HepG2 (cell line): ENCODE results near the gene BLVRA. TPM values are rescaled to one million over a fixed set of nuclear protein-coding genes. Genes with fewer than 3 reads are reported as not detected.
A peak's percentile ranks its signal among the peaks of the same experiment; 100 is the strongest.

Source experiments
- ATAC-seq: fragments of 200-7000 bp; cut with Tn5 transposase; 3 replicates; pipeline ENCODE4 v1.9.1; 2020; ENCODE audit warnings: mild to moderate bottlenecking, moderate library complexity
- BruUV-seq: library from RNA; stranded (reverse); fragments of 400-500 nt; replicated peaks from 2 replicates; lab custom pipeline; 2021; lab: Mats Ljungman, UMichigan
- CTCF ChIA-PET: fragments of 300-600 bp; formaldehyde crosslinking; extraction: SDS; loops from one replicate; lab custom pipeline; 2021; ENCODE audit warnings: low total read pairs, inconsistent platforms, low intra/inter-chr PET ratio; lab: Yijun Ruan, JAX
- POLR2A ChIA-PET: fragments of 350-600 bp; sonication (Branson Sonifier 250); formaldehyde crosslinking; loops from one replicate; lab custom pipeline; 2020; ENCODE audit warnings: antibody characterized with exemption, inconsistent platforms; lab: Yijun Ruan, JAX
- DNase-seq: peaks from one replicate; pipeline ENCODE4 v3.0.0-alpha.2; 2015; ENCODE audit warnings: low spot score
- FAIRE-seq: peaks from 3 replicates; lab custom pipeline; 2011; peaks lifted over from hg19 to GRCh38; lab: Jason Lieb, UNC
- H2AFZ ChIP-seq: one replicate; pipeline ENCODE4 v1.6.1; 2011; ENCODE audit warnings: low read length, inconsistent platforms
- H3K27ac ChIP-seq: fragments of 300-600 bp; 3 replicates; pipeline ENCODE4 v1.8.0; 2011; ENCODE audit warnings: mixed run types, mild to moderate bottlenecking, mixed read lengths, low read length, inconsistent platforms; ENCODE audit not compliant: insufficient read depth; ENCODE audit errors: extremely low read length
- H3K27me3 ChIP-seq, 2 experiments: fragments of 200-600 bp in 1 of 2; 2 replicates in 1 of 2; 3 replicates in 1 of 2; pipeline versions ENCODE4 v1.6.0 to v1.8.0; 2011; ENCODE audit warnings: low read length in 2 of 2, mild to moderate bottlenecking in 2 of 2, moderate library complexity in 2 of 2, inconsistent platforms in 1 of 2; ENCODE audit not compliant: insufficient read depth in 2 of 2, control insufficient read depth in 1 of 2
- H3K36me3 ChIP-seq, 2 experiments: fragments of 200-600 bp in 1 of 2; replicated peaks in 1 of 2; 2 replicates in 1 of 2; 3 replicates in 1 of 2; pipeline versions ENCODE4 v1.5.1 to v1.8.0; 2011; ENCODE audit warnings: low read length in 2 of 2, inconsistent platforms in 1 of 2; ENCODE audit not compliant: insufficient read depth in 2 of 2, control insufficient read depth in 1 of 2
- H3K4me1 ChIP-seq: 2 replicates; pipeline ENCODE4 v1.5.1; 2012; ENCODE audit warnings: low read length, inconsistent platforms; ENCODE audit not compliant: insufficient read depth
- H3K4me2 ChIP-seq: 2 replicates; pipeline ENCODE4 v1.6.0; 2011; ENCODE audit warnings: low read depth, low read length, inconsistent platforms
- H3K4me3 ChIP-seq, 3 experiments: fragments of 200-600 bp in 1 of 3; sonication (generic), shearing (Covaris generic) in 1 of 3; replicated peaks in 1 of 3; 2 replicates each; pipeline ENCODE4 v1.5.1; 2011 to 2016; ENCODE audit warnings: low read length in 3 of 3, inconsistent platforms in 2 of 3, low read depth in 2 of 3, mild to moderate bottlenecking in 2 of 3, control low read depth in 1 of 3, mixed read lengths in 1 of 3; ENCODE audit not compliant: insufficient read depth in 1 of 3
- H3K79me2 ChIP-seq: one replicate; pipeline ENCODE4 v1.6.1; 2011; ENCODE audit warnings: low read length, inconsistent platforms; ENCODE audit not compliant: insufficient read depth
- H3K9ac ChIP-seq: 2 replicates; pipeline ENCODE4 v1.6.0; 2011; ENCODE audit warnings: mild to moderate bottlenecking, low read depth, low read length, inconsistent platforms; ENCODE audit not compliant: insufficient read depth
- H3K9me3 ChIP-seq: 2 replicates; pipeline ENCODE4 v1.5.1; 2012; ENCODE audit warnings: mild to moderate bottlenecking, low read length
- H4K20me1 ChIP-seq: 2 replicates; pipeline ENCODE4 v1.6.0; 2011; ENCODE audit warnings: inconsistent platforms, mild to moderate bottlenecking, low read length, moderate library complexity; ENCODE audit not compliant: insufficient read depth
- NFE2L1 ChIP-seq: sonication (generic); formaldehyde crosslinking; IDR thresholded peaks from 2 replicates; pipeline ENCODE4 v1.4.0; 2020; ENCODE audit warnings: missing genetic modification reagents, mild to moderate bottlenecking, borderline replicate concordance
- SIN3A ChIP-seq: IDR thresholded peaks from 2 replicates; pipeline ENCODE4 v1.6.1; 2011; ENCODE audit warnings: low read depth, mild to moderate bottlenecking, control low read depth, low read length, borderline replicate concordance
- SMC3 ChIP-seq: IDR thresholded peaks from 2 replicates; pipeline ENCODE4 v1.6.1; 2011; ENCODE audit warnings: low read length, improper control_type of control experiment
- SP4 ChIP-seq: sonication (generic); formaldehyde crosslinking; IDR thresholded peaks from 2 replicates; pipeline ENCODE4 v1.8.1; 2023; ENCODE audit warnings: mild to moderate bottlenecking, missing genetic modification reagents
- ZNF225 ChIP-seq: sonication (generic); formaldehyde crosslinking; IDR thresholded peaks from 2 replicates; pipeline ENCODE4 v1.4.0; 2020; ENCODE audit warnings: mild to moderate bottlenecking, missing genetic modification reagents
- ZNF280D ChIP-seq: sonication (generic); formaldehyde crosslinking; IDR thresholded peaks from 2 replicates; pipeline ENCODE4 v1.5.1; 2020; ENCODE audit warnings: mild to moderate bottlenecking, missing genetic modification reagents
- ZSCAN25 ChIP-seq: sonication (generic); formaldehyde crosslinking; IDR thresholded peaks from 2 replicates; pipeline ENCODE4 v1.8.0; 2022; ENCODE audit warnings: mild to moderate bottlenecking, missing genetic modification reagents
- ZSCAN30 ChIP-seq: sonication (generic); formaldehyde crosslinking; IDR thresholded peaks from 2 replicates; pipeline ENCODE4 v1.5.0; 2020; ENCODE audit warnings: mild to moderate bottlenecking, missing genetic modification reagents
- WGBS: methylation state at CpG from one replicate; pipeline ENCODE4 v1.1.6; 2017; ENCODE audit warnings: low lambda C conversion rate; 5-methylcytosine and 5-hydroxymethylcytosine counted together
- in situ Hi-C: cut with HindIII; loops from 2 replicates; pipeline ENCODE4 v1.10.0; 2017; ENCODE audit warnings: low pct_unique_long_range_greater_than_20kb; ENCODE audit not compliant: extremely low pct_ligation_motif_present
- intact Hi-C: fragments of 100-400 bp; cut with micrococcal nuclease; formaldehyde crosslinking; loops from one replicate; pipeline ENCODE4 v1.10.0; 2022; ENCODE audit not compliant: unreplicated experiment
- polyA plus RNA-seq, 8 experiments: library from polyadenylated mRNA; depleted of rRNA in 3 of 8; stranded (reverse) in 7 of 8; unstranded in 1 of 8; fragments of >200 nt; fragmentation: Illumina TruSeq in 4 of 8; extraction: Trizol in 4 of 8; gene quantifications; 2 replicates each; pipeline versions ENCODE4 v1.2.1 to v1.2.3, GENCODE V29; 2011 to 2016; ENCODE audit warnings: low read depth in 4 of 8, missing spikeins in 1 of 8, mixed read lengths in 1 of 8; ENCODE audit not compliant: insufficient read depth in 1 of 8
- total RNA-seq, 5 experiments: library from RNA; depleted of rRNA; stranded (reverse); fragments of >200 nt; fragmentation: Illumina TruSeq; extraction: Trizol; gene quantifications; 2 replicates each; pipeline ENCODE4 v1.2.3, GENCODE V29; 2016; ENCODE audit warnings: low read depth in 1 of 5

BLVRA gene
- total and polyA plus RNA-seq, 2 of the 13 experiments (the other 11 are each of a cell fraction or from before 2014, with no cell fraction given), result 39.2 to 64.2 TPM

DNA sequence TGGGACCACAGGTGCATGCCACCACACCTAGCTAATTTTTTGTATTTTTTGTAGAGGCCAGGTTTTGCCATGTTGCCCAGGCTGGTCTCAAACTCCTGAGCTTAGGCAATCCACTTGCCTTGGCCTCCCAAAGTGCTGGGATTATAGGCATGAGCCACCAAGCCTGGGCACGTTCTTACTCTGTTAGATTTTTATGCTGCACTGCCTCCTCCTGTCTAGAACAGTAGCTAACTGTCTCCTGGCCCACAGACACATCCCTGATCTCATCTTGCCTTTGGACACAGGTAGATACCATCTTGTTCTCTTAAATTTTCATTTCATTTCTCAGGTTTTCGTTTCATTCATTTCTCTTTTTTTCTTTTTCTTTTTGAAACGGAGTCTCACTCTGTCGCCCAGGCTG, 41.1 kb downstream of the BLVRA start (continued):
- TF ChIP-seq SP4 (CRISPR knock-in tag) (no peak), ZNF225 (no peak), SMC3 (peak; percentile 38; the same call in 1 of the 2 replicates)

DNA sequence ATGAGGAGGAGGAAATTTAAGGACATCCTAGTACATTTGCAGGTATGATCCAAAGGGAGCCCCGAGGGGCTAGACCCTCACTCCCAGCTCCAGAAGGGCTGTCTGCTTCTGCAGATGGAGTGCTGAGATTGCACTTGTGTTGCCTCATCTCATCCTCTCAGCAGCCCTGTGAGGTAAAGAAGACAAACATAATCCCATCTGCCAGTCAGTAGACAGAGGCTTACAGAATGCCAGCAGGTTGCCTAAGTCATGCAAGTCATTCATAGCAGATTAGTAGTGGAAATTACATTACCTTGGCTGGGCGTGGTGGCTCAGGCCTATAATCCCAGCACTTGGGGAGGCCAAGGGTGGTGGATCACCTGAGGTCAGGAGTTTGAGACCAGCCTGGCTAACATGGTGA, 45.4 kb downstream of the BLVRA start:
- Histone ChIP-seq H3K4me1 (no peaks in the 10 kb centered on the region), H4K20me1 (no peaks in the 10 kb centered on the region), H3K36me3 (peaks cover 10 to 54% of the 10 kb centered on the region in 2 experiments), H3K27me3 (no peaks in the 10 kb centered on the region), H3K9ac (no peak overlapping the region), H3K4me3 (no peak overlapping the region), H2AFZ (no peak overlapping the region), H3K4me2 (no peak overlapping the region), H3K9me3 (no peaks in the 10 kb centered on the region), H3K79me2 (no peaks in the 10 kb centered on the region), H3K27ac (no peak overlapping the region)
- TF ChIP-seq SIN3A (no peak), NFE2L1 (no peak), ZSCAN30 (no peak), ZSCAN25 (CRISPR knock-in tag) (no peak), ZNF280D (CRISPR knock-in tag) (no peak)
- intact Hi-C loops (no loop called here), in situ Hi-C loops (no loop called here)
- ChIA-PET CTCF (no interaction called here), POLR2A (no interaction called here)
- DNase-seq, result no peak
- FAIRE-seq, result no peak
- 100% methylated on average over 1 of the region's 2 CpGs for WGBS
- no TSS peak for BruUV-seq
- ATAC-seq, result no peak
